ENCODE results near the gene UPP2. TPM values are rescaled to one million over a fixed set of nuclear protein-coding genes. Genes with fewer than 3 reads are reported as not detected.

UPP2 gene
- total and polyA plus RNA-seq, 9 of the 15 experiments (the other 6 are each of a cell fraction or from before 2014, with no cell fraction given), result not detected

- TF ChIP-seq THRB (CRISPR knock-in tag; conservative IDR thresholded peaks at IDR 0.05), result no peak
- no peak for TF ChIP-seq IRF1 (CRISPR knock-in tag; IDR thresholded peaks at IDR 0.05; ENCODE audit: borderline replicate concordance)
- TF ChIP-seq E2F8 (IDR thresholded peaks at IDR 0.05; ENCODE audit: low read depth, partially characterized antibody), result no peak
- no peak for TF ChIP-seq ZNF217 (CRISPR knock-in tag; IDR thresholded peaks at IDR 0.05)
- TF ChIP-seq THAP12 (CRISPR knock-in tag; IDR thresholded peaks at IDR 0.05), result no peak
- TF ChIP-seq NEUROD1 (IDR thresholded peaks at IDR 0.05; ENCODE audit: borderline replicate concordance, low read depth, low read length, partially characterized antibody), result no peak
Measured at GRCh38 chr2:158115202-158115767, 13.6 kb downstream of the UPP2 start (continued).

All from K562 (cell line).